IPS-NIHi7 (cell line): ENCODE results near the gene REC114.
"Not testable (repeated sequence)": the region's sequence is repeated elsewhere in the genome, so short reads cannot be mapped to it uniquely, and the experiment has no call there.

Source experiments
- DNase-seq: peaks from one replicate; pipeline ENCODE4 v3.0.0; 2012; ENCODE audit warnings: mixed read lengths; ENCODE audit errors: extremely low spot score

Gene REC114

GRCh38 chr15:73527598-73527997 is 84.6 kb downstream of the REC114 start:
- DNase-seq = no peak

- no peak for DNase-seq
Measured at GRCh38 chr15:73530649-73531048, 87.7 kb downstream of the REC114 start.

DNA sequence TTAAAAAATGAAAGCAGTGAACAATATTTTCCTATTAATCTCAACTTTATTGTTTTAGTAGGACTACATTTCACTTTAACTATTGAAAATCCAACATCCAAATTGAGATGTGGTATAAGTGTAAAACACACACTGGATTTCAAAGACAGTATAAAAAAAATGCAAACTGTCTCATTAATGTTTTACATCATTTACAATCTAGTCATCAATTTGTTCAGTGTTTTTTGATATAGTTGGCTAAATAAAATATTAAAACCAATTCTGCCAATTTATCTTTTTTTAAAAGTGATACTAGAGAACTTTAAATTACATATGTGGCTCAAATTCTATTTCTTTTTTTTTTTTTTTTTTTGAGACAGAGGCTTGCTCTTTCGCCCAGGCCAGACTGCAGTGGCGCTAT is 95.2 kb downstream of the REC114 start:
- DNase-seq = no peak

DNA sequence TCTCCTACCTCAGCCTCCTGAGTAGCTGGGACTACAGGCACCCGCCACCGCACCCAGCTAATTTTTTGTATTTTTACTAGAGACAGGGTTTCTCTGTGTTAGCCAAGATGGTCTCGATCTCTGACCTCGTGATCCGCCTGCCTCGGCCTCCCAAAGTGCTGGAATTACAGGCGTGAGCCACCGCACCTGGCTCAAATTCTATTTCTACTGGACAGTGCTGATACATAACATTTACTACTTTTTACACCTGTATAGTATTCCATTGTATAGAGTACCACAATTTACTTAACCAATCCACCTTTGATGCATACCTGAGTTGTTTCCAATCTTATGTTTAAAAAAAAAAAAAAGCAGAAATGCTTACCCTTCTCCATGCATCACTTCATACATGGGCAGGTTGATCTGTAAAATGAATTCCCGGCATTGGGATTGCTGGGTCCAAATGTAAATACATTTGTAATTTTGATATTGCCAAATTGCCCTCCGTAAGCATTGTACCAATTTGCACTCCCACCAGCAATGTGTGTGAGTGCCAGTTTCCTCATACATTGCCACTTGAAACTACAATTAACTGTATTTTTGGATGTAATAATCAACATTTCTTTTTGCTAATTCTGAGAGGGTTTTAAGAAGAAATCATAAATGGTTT is 95.7 kb downstream of the REC114 start:
- no peak for DNase-seq

DNA sequence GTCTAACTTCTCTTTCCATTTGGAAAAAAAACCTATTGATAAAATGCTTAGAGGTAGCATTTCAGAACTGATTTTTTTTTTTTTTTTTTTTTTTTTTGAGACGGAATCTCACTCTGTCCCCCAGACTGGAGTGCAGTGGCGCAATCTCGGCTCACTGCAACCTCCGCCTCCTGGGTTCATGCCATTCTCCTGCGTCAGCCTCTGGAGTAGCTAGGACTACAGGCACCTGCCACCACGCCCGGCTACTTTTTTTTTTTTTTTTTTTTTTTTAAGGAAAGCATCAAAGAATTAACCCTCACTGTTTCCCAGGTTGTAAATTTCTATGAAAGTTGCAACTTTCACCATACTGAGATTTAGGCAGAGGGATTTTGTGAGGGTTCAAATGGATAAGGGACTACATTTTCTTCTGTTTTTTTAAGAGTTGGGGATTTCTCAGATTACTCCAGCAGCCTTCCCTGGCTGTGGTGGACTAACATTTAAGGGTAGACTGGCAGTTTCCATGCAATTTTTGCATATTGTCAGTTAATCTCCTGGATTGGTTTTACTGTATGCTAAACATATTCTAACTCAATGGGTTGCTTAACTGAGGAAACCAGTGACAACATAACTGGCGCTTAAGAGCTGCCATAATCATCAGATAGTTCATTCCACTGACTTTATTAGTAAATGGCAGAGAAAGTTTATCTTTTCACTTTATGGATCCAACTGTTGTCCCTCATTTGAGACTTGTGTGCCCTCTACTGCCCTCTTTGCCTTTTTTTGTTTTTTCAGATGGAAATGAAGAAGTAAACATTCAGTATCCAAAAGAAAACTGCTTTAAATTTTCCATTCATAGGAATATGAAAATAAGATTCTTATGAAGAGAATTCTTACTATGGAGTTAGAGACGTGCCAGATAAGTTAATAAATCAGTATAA is 96.5 kb downstream of the REC114 start:
- no peak for DNase-seq

- no peak for DNase-seq
Measured at GRCh38 chr15:73540161-73540560, 97.2 kb downstream of the REC114 start.

- no peak for DNase-seq
Measured at GRCh38 chr15:73541479-73541878, 98.5 kb downstream of the REC114 start.

GRCh38 chr15:73548925-73549324 is 106.0 kb downstream of the REC114 start:
- not testable (repeated sequence) for DNase-seq

DNA sequence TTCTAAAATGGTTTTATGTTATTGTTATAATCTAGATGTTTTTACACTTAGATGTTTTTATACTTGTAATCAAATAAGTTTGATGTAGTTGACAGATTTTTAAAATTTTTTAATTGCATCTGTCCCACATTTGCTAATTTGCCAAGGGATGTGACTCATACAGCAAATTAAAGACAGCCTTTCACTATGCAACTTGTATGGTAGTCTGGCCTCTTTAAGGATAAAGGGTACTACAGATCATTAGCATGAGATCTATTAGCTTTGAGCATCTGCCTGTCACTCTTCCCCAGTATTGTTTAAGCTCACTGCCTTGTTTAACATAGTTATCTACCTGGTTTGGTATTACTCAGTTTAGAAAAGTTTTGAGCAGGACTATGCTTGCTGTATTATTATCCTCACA is 107.2 kb downstream of the REC114 start:
- DNase-seq = no peak

DNA sequence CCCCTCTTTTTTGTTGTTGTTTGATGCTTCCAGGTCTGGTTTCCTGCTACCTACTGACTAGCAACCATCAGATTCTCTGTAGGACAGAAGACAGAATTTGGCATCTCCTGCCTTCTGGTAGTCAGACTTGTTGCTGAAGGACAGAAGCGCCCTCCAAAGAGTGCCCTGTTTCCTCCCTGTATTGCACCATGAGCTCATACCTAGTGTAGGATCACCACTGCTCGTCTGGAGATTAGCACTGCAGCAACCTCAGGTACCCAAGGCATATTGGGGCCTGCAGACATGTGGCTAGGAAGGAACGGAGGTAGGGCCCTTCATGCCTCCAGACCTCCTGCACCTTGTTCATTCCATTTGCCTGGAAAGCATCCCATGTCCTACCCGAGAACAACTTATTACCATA is 112.1 kb downstream of the REC114 start:
- DNase-seq = no peak

- DNase-seq = no peak
Measured at GRCh38 chr15:73558529-73558928, 115.6 kb downstream of the REC114 start.

- DNase-seq = no peak
Measured at GRCh38 chr15:73560501-73561117, 117.6 kb downstream of the REC114 start.

- DNase-seq = no peak
Measured at GRCh38 chr15:73564255-73564654, 121.3 kb downstream of the REC114 start.

GRCh38 chr15:73567020-73567419 is 124.1 kb downstream of the REC114 start:
- DNase-seq = no peak

DNA sequence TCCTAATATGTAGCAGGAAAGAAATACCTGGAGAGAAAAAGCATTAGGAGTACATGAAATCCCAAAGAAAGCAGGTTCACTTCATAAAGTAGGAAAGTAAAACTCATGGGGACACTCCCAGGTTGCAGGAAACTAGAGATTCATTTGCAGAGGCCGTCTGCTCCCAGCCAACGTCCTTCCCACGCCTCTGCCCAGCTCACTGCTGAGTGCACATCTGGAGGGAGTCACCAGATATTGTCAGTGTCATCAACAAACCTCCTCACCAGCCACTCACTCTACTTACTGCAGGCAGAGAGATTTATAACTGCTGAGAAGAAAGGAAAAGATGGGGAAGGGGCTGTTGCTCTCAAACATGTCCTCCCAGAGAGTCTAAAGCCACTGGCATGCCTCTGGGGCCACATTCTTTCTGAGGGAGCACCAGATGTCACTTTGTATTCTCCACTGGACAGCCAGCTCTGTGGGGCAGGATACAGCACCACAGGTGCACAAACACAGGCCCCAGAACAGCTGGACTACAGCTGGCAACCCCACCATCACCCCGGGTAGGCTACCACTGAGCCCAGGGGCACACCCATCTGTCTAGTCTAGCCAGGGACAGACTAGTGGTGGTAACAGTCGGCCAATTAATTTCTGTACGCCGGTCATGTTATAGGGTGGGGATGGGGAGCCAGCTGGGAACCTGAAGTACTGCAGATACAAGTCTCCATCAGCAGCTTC is 125.8 kb downstream of the REC114 start:
- no peak for DNase-seq

- DNase-seq = no peak
Measured at GRCh38 chr15:73569361-73569760, 126.4 kb downstream of the REC114 start.

DNA sequence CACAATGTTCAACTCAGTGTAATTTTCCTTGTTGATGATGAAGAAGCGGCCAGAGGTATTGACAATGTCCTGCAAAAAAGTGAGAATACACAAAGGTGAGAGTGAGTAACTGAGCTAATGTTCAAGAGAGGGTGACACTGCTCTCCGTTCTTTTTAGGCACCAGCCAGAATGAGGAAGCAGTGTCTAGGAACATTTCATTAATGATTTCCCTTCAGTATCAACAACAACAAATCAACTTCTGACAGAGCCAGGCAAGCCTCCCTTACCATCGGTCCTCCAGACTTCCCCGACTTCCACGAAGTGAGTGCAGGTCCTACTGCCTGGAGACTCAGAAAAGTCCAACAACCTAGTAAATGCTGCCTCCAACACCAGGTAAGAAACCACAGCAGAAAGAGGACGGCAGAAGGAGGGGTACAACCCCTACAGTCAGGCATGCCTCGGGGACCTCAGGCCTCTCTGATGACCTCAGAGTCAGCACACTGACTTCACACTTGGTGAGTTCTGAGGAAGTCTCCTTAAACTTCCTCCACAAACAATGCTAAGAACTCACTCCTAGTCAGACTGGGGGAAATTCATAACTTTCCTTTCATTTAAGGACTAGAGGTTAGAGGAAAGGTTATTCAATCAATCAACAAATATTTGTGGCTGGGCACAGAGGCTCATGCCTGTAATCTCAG is 127.5 kb downstream of the REC114 start:
- no peak for DNase-seq

GRCh38 chr15:73571346-73571745 is 128.4 kb downstream of the REC114 start:
- DNase-seq = no peak

DNA sequence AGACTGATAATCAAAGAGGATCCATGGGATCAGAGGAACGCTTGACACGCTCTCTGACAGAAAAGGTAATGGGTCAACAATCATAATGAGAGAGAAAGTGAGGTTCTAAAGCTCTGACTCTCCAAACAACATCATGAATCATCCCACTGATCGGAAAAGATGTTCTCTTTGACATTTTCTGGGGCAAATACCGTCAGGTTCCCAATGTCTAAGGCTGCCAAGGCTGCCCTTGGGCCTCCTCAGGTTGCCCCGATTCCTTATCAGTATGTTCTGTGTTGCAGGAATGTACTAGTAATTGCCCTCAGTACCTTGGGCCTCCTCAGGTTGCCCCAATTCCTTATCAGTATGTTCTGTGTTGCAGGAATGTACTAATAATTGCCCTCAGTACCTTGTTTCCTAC is 129.3 kb downstream of the REC114 start:
- no peak for DNase-seq

GRCh38 chr15:73573037-73573436 is 130.1 kb downstream of the REC114 start:
- DNase-seq = no peak

DNA sequence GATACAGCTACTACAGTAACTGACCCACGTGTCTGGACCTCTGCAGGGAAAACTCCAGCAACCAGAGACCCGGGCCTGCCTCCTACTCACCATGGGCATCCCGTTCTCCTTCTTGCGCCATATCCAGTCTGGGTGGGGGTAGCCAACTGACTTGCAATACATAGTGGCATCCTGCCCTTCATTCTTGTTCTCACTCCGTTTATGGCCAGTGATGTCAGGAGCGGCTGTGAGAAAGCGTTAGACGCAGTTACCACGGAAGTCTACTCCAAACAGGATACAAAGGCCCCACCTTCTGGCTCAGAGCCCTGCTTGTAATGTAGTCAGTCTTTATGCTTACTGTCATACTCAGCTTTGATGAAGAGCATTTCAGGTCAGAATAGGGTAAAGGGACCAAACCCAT is 130.6 kb downstream of the REC114 start:
- no peak for DNase-seq
